ENCODE results near the gene ZDHHC14.

Gene ZDHHC14

DNA sequence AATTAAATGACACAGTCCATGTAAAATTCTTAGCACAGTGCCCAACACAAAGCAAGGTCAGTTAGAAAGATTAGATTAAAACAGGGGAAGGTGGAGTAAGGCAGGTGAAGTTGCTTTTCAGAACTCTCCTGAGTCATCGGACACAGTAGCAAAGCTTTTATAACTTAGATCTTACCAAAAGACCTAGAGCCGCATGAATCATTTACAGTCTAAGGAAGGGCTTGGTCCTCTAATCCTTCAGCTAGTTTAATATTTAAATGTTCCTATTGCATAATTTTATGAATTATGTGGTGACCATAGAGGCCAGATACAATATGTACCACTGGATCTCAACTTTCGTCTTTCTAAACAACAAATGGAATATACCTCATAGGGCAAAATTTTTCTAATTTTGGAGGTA is 240.0 kb downstream of the ZDHHC14 start:
- Histone ChIP-seq H3K9me3 (ENCODE audit: control insufficient read depth, insufficient read depth, low read length) (no peaks in the 10 kb centered on the region), H3K27me3 (ENCODE audit: control insufficient read depth, insufficient read depth, low read length) (no peaks in the 10 kb centered on the region), H3K9ac (ENCODE audit: low read depth, low read length) (no peak overlapping the region), H3K27ac (ENCODE audit: low read depth, low read length) (no peak overlapping the region), H3K4me1 (ENCODE audit: control insufficient read depth, insufficient read depth, low read length) (no peaks in the 10 kb centered on the region), H3K36me3 (ENCODE audit: control insufficient read depth, insufficient read depth, low read length) (no peaks in the 10 kb centered on the region), H3K4me3 (ENCODE audit: low read depth, low read length) (no peak overlapping the region)

DNA sequence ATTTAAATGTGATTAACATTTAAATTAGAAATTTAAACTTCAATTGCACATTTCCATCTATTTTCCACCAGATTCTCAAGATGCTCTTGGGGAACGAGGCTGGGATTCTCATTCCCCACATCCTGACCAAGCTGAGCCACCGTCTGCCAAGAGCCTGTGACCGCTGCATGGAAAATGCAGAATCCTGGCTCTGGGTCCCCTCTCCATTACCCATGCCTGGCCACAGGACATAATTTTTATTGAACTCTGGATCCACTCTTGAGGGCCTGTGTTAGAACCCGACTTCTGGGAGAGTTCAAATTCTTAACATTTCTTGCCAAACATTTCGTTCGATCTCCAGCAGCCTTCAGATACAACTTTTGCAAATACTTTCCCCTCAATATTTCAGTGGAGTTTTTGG is 240.4 kb downstream of the ZDHHC14 start:
- Histone ChIP-seq H3K4me1 (ENCODE audit: control insufficient read depth, insufficient read depth, low read length) (no peaks in the 10 kb centered on the region), H3K9ac (ENCODE audit: low read depth, low read length) (no peak overlapping the region), H3K27me3 (ENCODE audit: control insufficient read depth, insufficient read depth, low read length) (no peaks in the 10 kb centered on the region), H3K27ac (ENCODE audit: low read depth, low read length) (no peak overlapping the region), H3K4me3 (ENCODE audit: low read depth, low read length) (no peak overlapping the region), H3K36me3 (ENCODE audit: control insufficient read depth, insufficient read depth, low read length) (no peaks in the 10 kb centered on the region), H3K9me3 (ENCODE audit: control insufficient read depth, insufficient read depth, low read length) (no peaks in the 10 kb centered on the region)

DNA sequence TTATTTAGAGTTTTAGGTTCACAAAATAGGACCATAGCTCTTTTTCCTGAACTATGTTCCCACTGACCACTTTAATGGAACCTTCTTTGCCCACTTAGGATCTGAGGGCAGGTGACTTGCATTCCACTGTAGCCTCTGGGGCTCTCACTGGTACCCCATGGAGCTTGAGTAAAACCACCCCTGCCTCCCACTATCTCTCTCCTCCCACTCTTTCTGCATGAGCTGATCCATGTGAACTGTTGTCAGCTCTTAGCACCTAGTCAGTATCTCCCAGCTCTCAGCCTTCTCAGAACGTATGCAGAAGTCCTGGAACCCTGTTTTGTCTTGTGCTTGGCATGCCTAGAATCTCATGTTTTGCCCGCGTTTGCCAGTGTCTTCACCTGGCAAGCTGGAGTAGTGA is 241.4 kb downstream of the ZDHHC14 start:
- no peaks in the 10 kb centered on the region for H3K4me1 ChIP-seq (ENCODE audit: control insufficient read depth, insufficient read depth, low read length)
- H3K4me3 ChIP-seq (ENCODE audit: low read depth, low read length): no peak overlapping the region
- H3K9me3 ChIP-seq (ENCODE audit: control insufficient read depth, insufficient read depth, low read length): no peaks in the 10 kb centered on the region
- H3K9ac ChIP-seq (ENCODE audit: low read depth, low read length): no peak overlapping the region
- H3K36me3 ChIP-seq (ENCODE audit: control insufficient read depth, insufficient read depth, low read length): no peaks in the 10 kb centered on the region
- no peaks in the 10 kb centered on the region for H3K27me3 ChIP-seq (ENCODE audit: control insufficient read depth, insufficient read depth, low read length)
- no peak overlapping the region for H3K27ac ChIP-seq (ENCODE audit: low read depth, low read length)

DNA sequence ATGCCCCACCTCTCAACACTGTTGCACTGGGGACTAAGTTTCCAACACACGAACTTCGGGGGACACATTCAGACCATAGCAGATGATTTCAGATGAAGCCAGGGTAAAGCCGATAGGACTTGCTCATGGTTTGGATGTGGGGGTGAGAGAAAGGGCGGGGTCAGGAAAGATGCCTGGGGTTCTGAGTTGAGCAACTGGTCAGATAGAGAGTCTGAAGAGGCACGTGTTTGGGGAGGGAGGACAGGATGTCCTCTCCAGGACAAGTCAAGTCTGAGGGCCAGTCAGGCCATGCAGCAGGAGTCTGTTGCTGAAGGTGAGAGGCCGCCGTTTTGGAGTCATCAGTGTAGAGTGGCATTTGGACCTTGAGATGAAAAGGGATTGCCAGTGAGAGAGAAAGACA is 244.1 kb downstream of the ZDHHC14 start:
- H3K4me1 ChIP-seq (ENCODE audit: control insufficient read depth, insufficient read depth, low read length): peaks cover 11% of the 10 kb centered on the region
- no peak overlapping the region for H3K27ac ChIP-seq (ENCODE audit: low read depth, low read length)
- no peaks in the 10 kb centered on the region for H3K9me3 ChIP-seq (ENCODE audit: control insufficient read depth, insufficient read depth, low read length)
- no peak overlapping the region for H3K4me3 ChIP-seq (ENCODE audit: low read depth, low read length)
- H3K9ac ChIP-seq (ENCODE audit: low read depth, low read length): no peak overlapping the region
- no peaks in the 10 kb centered on the region for H3K27me3 ChIP-seq (ENCODE audit: control insufficient read depth, insufficient read depth, low read length)
- H3K36me3 ChIP-seq (ENCODE audit: control insufficient read depth, insufficient read depth, low read length): no peaks in the 10 kb centered on the region

DNA sequence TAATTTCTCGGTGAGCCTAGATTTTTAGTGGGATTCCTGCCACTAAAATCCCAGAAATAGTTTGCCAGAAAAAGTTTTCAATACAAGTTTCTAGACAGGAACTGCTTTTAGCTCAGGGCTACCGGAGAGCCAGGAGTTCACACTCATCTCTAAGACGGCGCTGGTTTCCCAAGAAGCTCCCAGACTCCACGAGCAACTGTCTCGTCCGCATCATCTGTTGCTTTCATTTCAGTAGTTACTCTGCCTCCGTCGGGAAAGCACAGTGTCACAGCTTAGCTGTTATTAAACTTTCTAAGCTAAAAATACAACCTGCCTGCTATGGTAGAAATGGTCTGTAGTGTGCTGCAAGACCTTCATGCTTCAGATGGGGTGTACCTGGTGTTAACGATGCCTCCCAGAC is 244.8 kb downstream of the ZDHHC14 start:
- Histone ChIP-seq H3K9me3 (ENCODE audit: control insufficient read depth, insufficient read depth, low read length) (no peaks in the 10 kb centered on the region), H3K27ac (ENCODE audit: low read depth, low read length) (no peak overlapping the region), H3K36me3 (ENCODE audit: control insufficient read depth, insufficient read depth, low read length) (no peaks in the 10 kb centered on the region), H3K9ac (ENCODE audit: low read depth, low read length) (no peak overlapping the region), H3K4me1 (ENCODE audit: control insufficient read depth, insufficient read depth, low read length) (peaks cover 11% of the 10 kb centered on the region), H3K4me3 (ENCODE audit: low read depth, low read length) (no peak overlapping the region), H3K27me3 (ENCODE audit: control insufficient read depth, insufficient read depth, low read length) (no peaks in the 10 kb centered on the region)

GRCh38 chr6:157627195-157627966 is 246.4 kb downstream of the ZDHHC14 start:
- Histone ChIP-seq H3K27me3 (ENCODE audit: control insufficient read depth, insufficient read depth, low read length) (no peaks in the 10 kb centered on the region), H3K4me1 (ENCODE audit: control insufficient read depth, insufficient read depth, low read length) (peaks cover 11% of the 10 kb centered on the region), H3K4me3 (ENCODE audit: low read depth, low read length) (no peak overlapping the region)

DNA sequence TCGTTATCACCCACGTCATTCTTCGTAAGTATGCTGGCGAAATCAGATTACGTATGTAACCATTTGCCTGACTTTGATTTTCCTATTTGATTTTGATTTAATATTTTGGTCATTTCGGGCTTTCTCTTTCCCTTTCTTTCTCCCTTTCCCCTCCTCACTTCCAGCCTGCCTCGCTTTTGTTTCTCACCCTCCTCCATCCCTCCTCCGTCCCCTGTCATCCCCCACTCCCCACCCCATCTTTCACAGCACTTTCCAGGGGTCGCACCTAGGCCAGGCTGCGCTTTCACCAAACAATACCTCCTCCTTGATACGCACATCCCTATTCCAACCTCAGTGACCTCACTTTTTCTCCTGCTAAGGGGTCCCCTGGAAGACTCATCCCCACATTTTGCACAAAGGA is 247.5 kb downstream of the ZDHHC14 start:
- Histone ChIP-seq H3K9me3 (ENCODE audit: control insufficient read depth, insufficient read depth, low read length) (no peaks in the 10 kb centered on the region), H3K27me3 (ENCODE audit: control insufficient read depth, insufficient read depth, low read length) (no peaks in the 10 kb centered on the region), H3K27ac (ENCODE audit: low read depth, low read length) (no peak overlapping the region), H3K9ac (ENCODE audit: low read depth, low read length) (no peak overlapping the region), H3K36me3 (ENCODE audit: control insufficient read depth, insufficient read depth, low read length) (no peaks in the 10 kb centered on the region), H3K4me1 (ENCODE audit: control insufficient read depth, insufficient read depth, low read length) (peaks cover 11% of the 10 kb centered on the region), H3K4me3 (ENCODE audit: low read depth, low read length) (no peak overlapping the region)

More at GRCh38 chr6:157627195-157627966, 246.4 kb downstream of the ZDHHC14 start:
- Histone ChIP-seq H3K36me3 (ENCODE audit: control insufficient read depth, insufficient read depth, low read length) (no peaks in the 10 kb centered on the region), H3K9ac (ENCODE audit: low read depth, low read length) (no peak overlapping the region), H3K9me3 (ENCODE audit: control insufficient read depth, insufficient read depth, low read length) (no peaks in the 10 kb centered on the region), H3K27ac (ENCODE audit: low read depth, low read length) (no peak overlapping the region)

- Histone ChIP-seq H3K4me3 (ENCODE audit: low read depth, low read length) (no peak overlapping the region), H3K27ac (ENCODE audit: low read depth, low read length) (no peak overlapping the region)
Observed at GRCh38 chr6:157629220-157629619, 248.2 kb downstream of the ZDHHC14 start.

DNA sequence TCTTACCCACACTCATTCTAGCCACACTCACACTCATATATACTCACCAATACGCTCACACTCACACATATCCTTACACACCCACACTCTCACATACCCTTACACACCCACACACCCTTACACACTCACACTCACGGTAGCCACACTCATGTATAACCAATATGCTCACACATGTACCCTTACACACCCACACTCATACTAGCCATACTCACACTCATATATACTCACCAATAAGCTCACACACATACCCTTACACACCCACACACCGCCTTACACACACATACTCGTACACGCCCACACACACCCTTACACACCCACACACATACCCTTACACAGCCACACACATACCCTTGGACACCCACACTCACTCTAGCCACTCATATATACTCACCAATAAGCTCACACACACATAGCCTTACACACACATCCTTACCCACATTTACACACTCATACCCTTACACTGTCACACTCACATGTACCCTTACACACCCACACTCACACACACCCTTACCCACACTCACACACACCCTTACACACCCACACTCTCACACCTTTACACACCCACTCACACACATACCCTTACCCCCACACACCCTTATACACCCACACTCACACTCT is 249.6 kb downstream of the ZDHHC14 start:
- Histone ChIP-seq H3K27me3 (ENCODE audit: control insufficient read depth, insufficient read depth, low read length) (no peaks in the 10 kb centered on the region), H3K27ac (ENCODE audit: low read depth, low read length) (no peak overlapping the region), H3K9ac (ENCODE audit: low read depth, low read length) (no peak overlapping the region), H3K4me1 (ENCODE audit: control insufficient read depth, insufficient read depth, low read length) (peaks cover 11% of the 10 kb centered on the region), H3K4me3 (ENCODE audit: low read depth, low read length) (no peak overlapping the region), H3K9me3 (ENCODE audit: control insufficient read depth, insufficient read depth, low read length) (no peaks in the 10 kb centered on the region), H3K36me3 (ENCODE audit: control insufficient read depth, insufficient read depth, low read length) (no peaks in the 10 kb centered on the region)

More at GRCh38 chr6:157629220-157629619, 248.2 kb downstream of the ZDHHC14 start:
- no peaks in the 10 kb centered on the region for H3K36me3 ChIP-seq (ENCODE audit: control insufficient read depth, insufficient read depth, low read length)
- peaks cover 11% of the 10 kb centered on the region for H3K4me1 ChIP-seq (ENCODE audit: control insufficient read depth, insufficient read depth, low read length)
- H3K27me3 ChIP-seq (ENCODE audit: control insufficient read depth, insufficient read depth, low read length): no peaks in the 10 kb centered on the region
- no peaks in the 10 kb centered on the region for H3K9me3 ChIP-seq (ENCODE audit: control insufficient read depth, insufficient read depth, low read length)
- no peak overlapping the region for H3K9ac ChIP-seq (ENCODE audit: low read depth, low read length)

GRCh38 chr6:157631412-157631811 is 250.4 kb downstream of the ZDHHC14 start:
- no peaks in the 10 kb centered on the region for H3K9me3 ChIP-seq (ENCODE audit: control insufficient read depth, insufficient read depth, low read length)
- no peaks in the 10 kb centered on the region for H3K27me3 ChIP-seq (ENCODE audit: control insufficient read depth, insufficient read depth, low read length)
- no peak overlapping the region for H3K4me3 ChIP-seq (ENCODE audit: low read depth, low read length)
- no peaks in the 10 kb centered on the region for H3K36me3 ChIP-seq (ENCODE audit: control insufficient read depth, insufficient read depth, low read length)
- no peak overlapping the region for H3K27ac ChIP-seq (ENCODE audit: low read depth, low read length)
- H3K9ac ChIP-seq (ENCODE audit: low read depth, low read length): no peak overlapping the region
- peaks cover 11% of the 10 kb centered on the region for H3K4me1 ChIP-seq (ENCODE audit: control insufficient read depth, insufficient read depth, low read length)

- peaks cover 11% of the 10 kb centered on the region for H3K4me1 ChIP-seq (ENCODE audit: control insufficient read depth, insufficient read depth, low read length)
- no peak overlapping the region for H3K27ac ChIP-seq (ENCODE audit: low read depth, low read length)
- H3K9me3 ChIP-seq (ENCODE audit: control insufficient read depth, insufficient read depth, low read length): no peaks in the 10 kb centered on the region
- H3K36me3 ChIP-seq (ENCODE audit: control insufficient read depth, insufficient read depth, low read length): no peaks in the 10 kb centered on the region
- no peak overlapping the region for H3K4me3 ChIP-seq (ENCODE audit: low read depth, low read length)
- no peak overlapping the region for H3K9ac ChIP-seq (ENCODE audit: low read depth, low read length)
- no peaks in the 10 kb centered on the region for H3K27me3 ChIP-seq (ENCODE audit: control insufficient read depth, insufficient read depth, low read length)
Observed at GRCh38 chr6:157631838-157632614, 251.0 kb downstream of the ZDHHC14 start.

Data from HUES48 (cell line).